Activated naive CD4-positive, alpha-beta T cell treated with anti-CD3 and anti-CD28 coated beads for 36 hours (primary cell): ENCODE data around the gene DNAH11. TPM values are rescaled to one million over a fixed set of nuclear protein-coding genes. Genes with fewer than 3 reads are reported as not detected.

ENCODE experiments used
- CTCF ChIA-PET: fragments of 350-600 bp; sonication (Branson Sonifier 250); formaldehyde crosslinking; loops from one replicate; lab custom pipeline; 2021; ENCODE audit warnings: antibody characterized with exemption; lab: Charles Lee
- DNase-seq: peaks from one replicate; pipeline ENCODE4 v3.0.0-alpha.2; 2020
- H3K27ac Mint-ChIP-seq: one replicate; pipeline ENCODE4 v1.8.0; 2021; ENCODE audit warnings: mild to moderate bottlenecking, mixed read lengths
- H3K27me3 Mint-ChIP-seq: one replicate; pipeline ENCODE4 v1.8.0; 2021; ENCODE audit warnings: low read depth, mixed read lengths
- H3K36me3 Mint-ChIP-seq: one replicate; pipeline ENCODE4 v1.8.0; 2021; ENCODE audit warnings: low read depth, mixed read lengths
- H3K4me1 Mint-ChIP-seq: one replicate; pipeline ENCODE4 v1.8.0; 2021; ENCODE audit warnings: low read depth, mixed read lengths
- H3K4me3 Mint-ChIP-seq: one replicate; pipeline ENCODE4 v1.8.0; 2021; ENCODE audit warnings: mild to moderate bottlenecking, moderate library complexity, mixed read lengths
- H3K9me3 Mint-ChIP-seq: one replicate; pipeline ENCODE4 v1.8.0; 2021; ENCODE audit warnings: mixed read lengths
- intact Hi-C: fragments of 100-400 bp; cut with micrococcal nuclease; formaldehyde crosslinking; loops from one replicate; pipeline ENCODE4 v1.15.1; 2023
- total RNA-seq, 2 experiments: library from RNA; stranded (reverse); gene quantifications; one replicate each; pipeline ENCODE4 v1.2.3, GENCODE V29; 2021

The DNAH11 gene
- total RNA-seq, 2 experiments from 2014 or later: 0.02 TPM

- no peak for DNase-seq
- CTCF ChIA-PET: interaction anchor here (1.3 kb wide), 1 partner anchor 340 kb away, joined by 3 read pairs; no protein-coding TSS in a partner anchor
- Mint-ChIP-seq H3K27me3 (peaks cover 2% of the 10 kb centered on the region), H3K27ac (peak overlapping the region; percentile 59), H3K9me3 (peaks cover 4% of the 10 kb centered on the region), H3K36me3 (no peaks in the 10 kb centered on the region), H3K4me1 (peaks cover 17% of the 10 kb centered on the region), H3K4me3 (no peak overlapping the region)
- intact Hi-C loops: loop anchor here (1.0 kb wide), 1 partner anchor 336 kb away; no protein-coding TSS in a partner anchor
Measured at GRCh38 chr7:21603462-21603861, 60.6 kb downstream of the DNAH11 start.

GRCh38 chr7:21603972-21604749, 61.3 kb downstream of the DNAH11 start:
- no peaks in the 10 kb centered on the region for H3K36me3 Mint-ChIP-seq
- intact Hi-C loops: loop anchor here (1.0 kb wide), 4 partner anchors 24 to 335 kb away; no protein-coding TSS in a partner anchor
- H3K4me3 Mint-ChIP-seq: no peak overlapping the region
- no peak for DNase-seq
- H3K27ac Mint-ChIP-seq: peak overlapping the region; percentile 60
- H3K27me3 Mint-ChIP-seq: peaks cover 2% of the 10 kb centered on the region
- peaks cover 17% of the 10 kb centered on the region for H3K4me1 Mint-ChIP-seq
- no peaks in the 10 kb centered on the region for H3K9me3 Mint-ChIP-seq
- CTCF ChIA-PET: interaction anchor here (0.6 to 1.3 kb wide), 2 partner anchors 235 to 340 kb away, joined by 3 read pairs; no protein-coding TSS in a partner anchor

GRCh38 chr7:21605008-21605585, 62.3 kb downstream of the DNAH11 start:
- H3K4me3 Mint-ChIP-seq: no peak overlapping the region
- intact Hi-C loops: no loop called here
- CTCF ChIA-PET: no interaction called here
- H3K36me3 Mint-ChIP-seq: no peaks in the 10 kb centered on the region
- H3K9me3 Mint-ChIP-seq: no peaks in the 10 kb centered on the region
- peaks cover 17% of the 10 kb centered on the region for H3K4me1 Mint-ChIP-seq
- DNase-seq: no peak
- no peak overlapping the region for H3K27ac Mint-ChIP-seq
- peaks cover 6% of the 10 kb centered on the region for H3K27me3 Mint-ChIP-seq

- no peak overlapping the region for H3K27ac Mint-ChIP-seq
- H3K27me3 Mint-ChIP-seq: peaks cover 8% of the 10 kb centered on the region
- no peak overlapping the region for H3K4me3 Mint-ChIP-seq
- no peaks in the 10 kb centered on the region for H3K36me3 Mint-ChIP-seq
- DNase-seq: no peak
- H3K4me1 Mint-ChIP-seq: peaks cover 16% of the 10 kb centered on the region
- CTCF ChIA-PET: no interaction called here
- H3K9me3 Mint-ChIP-seq: no peaks in the 10 kb centered on the region
- intact Hi-C loops: no loop called here
Measured at GRCh38 chr7:21608465-21608864, 65.6 kb downstream of the DNAH11 start.

- H3K27ac Mint-ChIP-seq: no peak overlapping the region
- CTCF ChIA-PET: no interaction called here
- no peaks in the 10 kb centered on the region for H3K36me3 Mint-ChIP-seq
- intact Hi-C loops: no loop called here
- no peaks in the 10 kb centered on the region for H3K9me3 Mint-ChIP-seq
- no peak overlapping the region for H3K4me3 Mint-ChIP-seq
- H3K27me3 Mint-ChIP-seq: peaks cover 8% of the 10 kb centered on the region
- H3K4me1 Mint-ChIP-seq: no peaks in the 10 kb centered on the region
- DNase-seq: no peak
Measured at GRCh38 chr7:21611129-21611528, 68.3 kb downstream of the DNAH11 start.

- Mint-ChIP-seq H3K9me3 (no peaks in the 10 kb centered on the region), H3K27me3 (no peaks in the 10 kb centered on the region), H3K4me3 (no peak overlapping the region), H3K36me3 (no peaks in the 10 kb centered on the region), H3K4me1 (no peaks in the 10 kb centered on the region), H3K27ac (no peak overlapping the region)
- intact Hi-C loops: no loop called here
- CTCF ChIA-PET: no interaction called here
- DNase-seq: no peak
Measured at GRCh38 chr7:21616091-21616490, 73.3 kb downstream of the DNAH11 start.

GRCh38 chr7:21616796-21617436, 74.1 kb downstream of the DNAH11 start:
- Mint-ChIP-seq H3K4me1 (no peaks in the 10 kb centered on the region), H3K27ac (no peak overlapping the region), H3K36me3 (no peaks in the 10 kb centered on the region), H3K9me3 (peaks cover 3% of the 10 kb centered on the region), H3K27me3 (no peaks in the 10 kb centered on the region), H3K4me3 (no peak overlapping the region)
- CTCF ChIA-PET: no interaction called here
- no peak for DNase-seq
- intact Hi-C loops: no loop called here

GRCh38 chr7:21617513-21617912, 74.7 kb downstream of the DNAH11 start:
- CTCF ChIA-PET: no interaction called here
- intact Hi-C loops: no loop called here
- Mint-ChIP-seq H3K27ac (no peak overlapping the region), H3K4me1 (no peaks in the 10 kb centered on the region), H3K9me3 (peaks cover 3% of the 10 kb centered on the region), H3K36me3 (no peaks in the 10 kb centered on the region), H3K27me3 (no peaks in the 10 kb centered on the region), H3K4me3 (no peak overlapping the region)
- DNase-seq: no peak

GRCh38 chr7:21617916-21618390, 75.1 kb downstream of the DNAH11 start:
- Mint-ChIP-seq H3K4me3 (no peak overlapping the region), H3K4me1 (no peaks in the 10 kb centered on the region), H3K9me3 (peaks cover 3% of the 10 kb centered on the region), H3K36me3 (no peaks in the 10 kb centered on the region), H3K27ac (no peak overlapping the region), H3K27me3 (no peaks in the 10 kb centered on the region)
- intact Hi-C loops: no loop called here
- CTCF ChIA-PET: no interaction called here
- DNase-seq: no peak

- intact Hi-C loops: no loop called here
- Mint-ChIP-seq H3K27me3 (no peaks in the 10 kb centered on the region), H3K4me3 (no peak overlapping the region), H3K9me3 (peaks cover 3% of the 10 kb centered on the region), H3K36me3 (no peaks in the 10 kb centered on the region), H3K27ac (no peak overlapping the region), H3K4me1 (no peaks in the 10 kb centered on the region)
- CTCF ChIA-PET: no interaction called here
- no peak for DNase-seq
Measured at GRCh38 chr7:21618706-21619105, 75.9 kb downstream of the DNAH11 start.

GRCh38 chr7:21620054-21620453, 77.2 kb downstream of the DNAH11 start:
- Mint-ChIP-seq H3K36me3 (no peaks in the 10 kb centered on the region), H3K4me1 (no peaks in the 10 kb centered on the region), H3K27me3 (no peaks in the 10 kb centered on the region), H3K9me3 (peaks cover 3% of the 10 kb centered on the region), H3K27ac (no peak overlapping the region), H3K4me3 (no peak overlapping the region)
- CTCF ChIA-PET: no interaction called here
- intact Hi-C loops: no loop called here
- DNase-seq: no peak

GRCh38 chr7:21624320-21624719, 81.5 kb downstream of the DNAH11 start:
- peaks cover 4% of the 10 kb centered on the region for H3K9me3 Mint-ChIP-seq
- peaks cover 1% of the 10 kb centered on the region for H3K27me3 Mint-ChIP-seq
- DNase-seq: no peak
- H3K27ac Mint-ChIP-seq: no peak overlapping the region
- CTCF ChIA-PET: no interaction called here
- H3K36me3 Mint-ChIP-seq: no peaks in the 10 kb centered on the region
- intact Hi-C loops: no loop called here
- no peak overlapping the region for H3K4me3 Mint-ChIP-seq
- no peaks in the 10 kb centered on the region for H3K4me1 Mint-ChIP-seq
